Measurements from ENCODE around the gene TTLL5. TPM values are rescaled to one million over a fixed set of nuclear protein-coding genes. Genes with fewer than 3 reads are reported as not detected.

TTLL5 gene
- total and polyA plus RNA-seq, 2 of the 13 experiments (the other 11 are each of a cell fraction or from before 2014, with no cell fraction given), result 11.8 to 18.8 TPM

- no peaks in the 10 kb centered on the region for H3K9me3 ChIP-seq (ENCODE audit: low read length)
- no peak overlapping the region for H3K4me3 ChIP-seq (replicated peaks in 1 of 3; ENCODE audit: insufficient read depth in 1 of 3, low read depth in 2 of 3, low read length in 3 of 3)
- CTCF ChIA-PET (ENCODE audit: low intra/inter-chr PET ratio, low total read pairs), result no interaction called here
- POLR2A ChIA-PET, result no interaction called here
- H3K4me1 ChIP-seq (ENCODE audit: insufficient read depth, low read length), result no peaks in the 10 kb centered on the region
- H3K79me2 ChIP-seq (ENCODE audit: insufficient read depth, low read length), result no peaks in the 10 kb centered on the region
- ATAC-seq, result no peak
- intact Hi-C loops (cut with micrococcal nuclease; ENCODE audit: unreplicated experiment), result no loop called here
- no peak overlapping the region for H2AFZ ChIP-seq (ENCODE audit: low read length)
- no peaks in the 10 kb centered on the region for H3K36me3 ChIP-seq (replicated peaks in 1 of 2; ENCODE audit: control insufficient read depth in 1 of 2, insufficient read depth in 2 of 2, low read length in 2 of 2)
- no peaks in the 10 kb centered on the region for H4K20me1 ChIP-seq (ENCODE audit: insufficient read depth, low read length)
- no peak for FAIRE-seq
- H3K4me2 ChIP-seq (ENCODE audit: low read depth, low read length), result no peak overlapping the region
- DNase-seq (ENCODE audit: low spot score), result no peak
- no peaks in the 10 kb centered on the region for H3K27me3 ChIP-seq (ENCODE audit: control insufficient read depth in 1 of 2, insufficient read depth in 2 of 2, low read length in 2 of 2)
- in situ Hi-C loops (cut with HindIII; ENCODE audit: extremely low pct_ligation_motif_present, low pct_unique_long_range_greater_than_20kb), result no loop called here
- no peak overlapping the region for H3K27ac ChIP-seq (ENCODE audit: extremely low read length, insufficient read depth, low read length)
- over 99% methylated on average over 6 of the region's 6 CpGs for WGBS (ENCODE audit: low lambda C conversion rate)
- TF ChIP-seq ZBTB14 (CRISPR knock-in tag; IDR thresholded peaks at IDR 0.05) (no peak), JUN (CRISPR knock-in tag; IDR thresholded peaks at IDR 0.05) (no peak), ZNF512B (CRISPR knock-in tag; IDR thresholded peaks at IDR 0.05; ENCODE audit: borderline replicate concordance) (no peak), SPEN (CRISPR knock-in tag; IDR thresholded peaks at IDR 0.05; ENCODE audit: low read depth) (no peak), ZNF3 (CRISPR knock-in tag; IDR thresholded peaks at IDR 0.05) (no peak), MEIS2 (CRISPR knock-in tag; IDR thresholded peaks at IDR 0.05) (no peak), ZXDC (CRISPR knock-in tag; IDR thresholded peaks at IDR 0.05) (no peak), KDM5A (IDR thresholded peaks at IDR 0.05; ENCODE audit: borderline replicate concordance, low read length) (no peak), THAP9 (CRISPR knock-in tag; IDR thresholded peaks at IDR 0.05; ENCODE audit: borderline replicate concordance) (no peak), ZNF720 (CRISPR knock-in tag; IDR thresholded peaks at IDR 0.05) (no peak), ZNF549 (CRISPR knock-in tag; IDR thresholded peaks at IDR 0.05) (no peak), ZNF274 (CRISPR knock-in tag; IDR thresholded peaks at IDR 0.05) (no peak), IRF1 (CRISPR knock-in tag; IDR thresholded peaks at IDR 0.05; ENCODE audit: low read depth) (no peak)
- no TSS peak for BruUV-seq (replicated peaks)
- no peak overlapping the region for H3K9ac ChIP-seq (ENCODE audit: insufficient read depth, low read depth, low read length)
Observed at GRCh38 chr14:75960231-75960630, 299.2 kb downstream of the TTLL5 start.
